SK-N-MC (cell line): ENCODE measurements around the gene LRMDA.

ENCODE experiments used
- EZH2 ChIP-seq: fragments of 200-600 bp; sonication (generic); IDR thresholded peaks from one replicate; pipeline ENCODE4 v1.6.1; 2017; ENCODE audit warnings: antibody characterized with exemption
- POLR2AphosphoS5 ChIP-seq: IDR thresholded peaks from 2 replicates; pipeline ENCODE4 v1.6.1; 2012; ENCODE audit warnings: mild to moderate bottlenecking, low read depth, low read length, borderline replicate concordance

DNA sequence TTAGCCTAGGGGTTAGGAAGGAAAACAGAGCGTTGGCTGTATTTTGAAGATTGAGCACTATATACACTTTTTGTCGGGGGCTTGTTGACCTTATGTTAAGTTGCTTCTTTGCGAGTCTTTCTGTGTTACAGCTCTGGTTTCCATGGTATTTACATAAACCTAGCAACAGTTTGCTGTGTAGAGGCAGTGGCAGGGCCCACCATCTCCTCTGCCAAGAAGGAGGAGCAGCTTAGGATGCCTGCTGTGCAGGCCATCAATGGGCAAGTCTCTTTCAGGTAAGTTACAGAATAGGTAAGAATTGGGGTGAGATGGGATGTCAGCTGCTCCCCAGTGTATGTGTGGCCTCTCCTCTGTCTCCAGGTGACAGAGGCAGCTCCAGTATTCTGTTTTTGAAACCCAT, 485.5 kb downstream of the LRMDA start:
- no peak for TF ChIP-seq POLR2AphosphoS5
- no peak for TF ChIP-seq EZH2
